NCI-H1105 (cell line): ENCODE data around the gene CCNC.

Experiments
- DNase-seq: peaks from one replicate; lab custom pipeline; 2025; lab: John Stamatoyannopoulos, UW

The CCNC gene

DNA sequence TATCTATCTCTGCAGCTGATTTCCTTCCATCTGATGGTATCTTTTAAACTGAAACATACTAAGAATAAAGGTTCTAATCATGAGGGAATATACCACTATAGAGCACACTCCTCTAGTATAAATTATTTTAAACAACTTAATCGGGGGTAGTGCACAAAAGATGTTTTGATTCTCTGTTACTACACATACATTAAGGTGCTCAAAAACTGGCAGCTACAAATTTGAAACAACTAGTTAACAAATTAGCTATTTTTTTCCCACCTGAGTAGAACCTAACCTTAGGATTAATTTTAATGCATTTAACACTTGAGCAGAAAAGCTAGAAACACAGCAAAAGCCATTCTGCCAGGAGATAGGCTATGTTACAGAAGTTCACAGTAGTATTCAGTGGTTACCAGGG is 23.0 kb downstream of the CCNC start:
- DNase-seq = no peak

DNA sequence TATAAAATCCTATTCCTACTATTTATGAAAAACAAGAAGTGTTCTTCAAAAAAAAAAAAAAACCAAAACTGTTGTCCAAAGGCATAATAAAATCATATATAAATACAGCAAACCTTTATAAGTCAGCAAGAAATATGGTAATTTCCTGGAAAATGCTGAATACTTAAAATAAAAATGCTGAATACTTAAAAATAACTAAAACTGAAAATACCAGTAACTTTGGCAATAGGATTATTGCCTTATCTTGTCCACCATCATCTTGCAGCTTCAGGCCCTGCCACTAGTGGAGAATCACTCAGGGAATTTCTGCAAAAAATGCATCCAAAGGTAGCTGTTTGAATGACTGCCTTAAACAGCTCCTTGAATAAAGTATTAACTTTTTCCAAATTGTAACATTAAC is 24.5 kb downstream of the CCNC start:
- DNase-seq = no peak

DNA sequence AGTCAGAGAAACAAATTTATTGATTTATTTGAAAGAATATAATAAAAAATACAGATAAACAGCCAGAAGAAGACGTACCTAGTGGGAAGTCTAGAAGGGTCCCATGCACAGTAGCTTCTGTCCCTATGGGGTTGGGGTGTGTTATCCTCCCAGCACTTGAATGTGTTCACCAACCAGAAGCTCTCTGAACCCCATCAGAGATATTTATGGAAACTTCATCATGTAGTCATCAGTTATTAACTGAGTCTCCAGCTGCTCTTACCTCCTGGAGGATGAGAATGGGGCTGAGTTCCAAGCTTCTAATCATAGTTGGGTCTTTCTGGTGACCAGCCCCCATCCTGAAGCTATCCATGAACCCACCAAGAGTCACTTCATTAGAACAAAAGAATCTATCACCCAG is 37.8 kb downstream of the CCNC start:
- no peak for DNase-seq

DNA sequence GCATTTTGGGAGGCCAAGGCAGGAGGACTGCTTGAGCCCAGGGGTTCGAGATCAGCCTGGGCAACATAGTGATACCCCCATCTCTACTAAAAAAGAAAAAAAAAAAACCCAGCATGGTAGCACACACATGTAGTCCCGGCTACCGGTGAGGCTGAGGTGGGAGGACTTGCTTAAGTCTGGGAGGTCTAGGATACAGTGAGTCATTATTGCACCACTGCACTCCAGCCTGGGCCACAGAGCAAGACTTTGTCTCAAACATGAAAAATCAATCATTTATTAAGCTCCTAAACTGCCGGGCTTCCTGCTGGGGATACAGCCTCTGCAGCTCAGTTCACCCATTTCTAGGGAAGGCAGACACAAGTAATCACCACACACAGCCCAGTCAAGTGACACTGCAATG is 45.9 kb downstream of the CCNC start:
- no peak for DNase-seq

DNA sequence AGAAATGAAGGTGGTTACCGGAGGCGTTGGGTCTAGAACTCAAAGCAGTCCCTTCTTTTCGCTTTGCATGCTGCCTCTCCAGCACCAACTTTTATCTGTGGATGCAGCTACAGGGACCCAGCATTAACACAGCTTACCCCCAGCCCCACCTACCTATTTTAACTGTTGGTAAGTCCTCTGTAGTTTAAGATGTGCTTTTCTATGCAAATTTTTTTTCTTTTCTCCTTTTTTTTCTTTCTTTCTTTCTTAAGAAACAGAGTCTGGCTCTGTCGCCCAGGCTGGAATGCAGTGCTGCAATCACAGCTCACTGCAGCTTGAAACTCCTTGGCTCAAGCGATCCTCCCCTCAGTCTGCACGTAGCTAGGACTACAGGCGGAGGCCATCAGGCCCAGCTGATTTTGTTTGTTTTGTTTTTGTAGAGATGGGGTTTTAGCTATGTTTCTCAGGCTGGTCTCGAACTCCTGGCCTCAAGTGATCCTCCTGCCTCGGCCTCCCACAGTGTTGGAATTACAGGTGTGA is 46.8 kb downstream of the CCNC start:
- no peak for DNase-seq

DNA sequence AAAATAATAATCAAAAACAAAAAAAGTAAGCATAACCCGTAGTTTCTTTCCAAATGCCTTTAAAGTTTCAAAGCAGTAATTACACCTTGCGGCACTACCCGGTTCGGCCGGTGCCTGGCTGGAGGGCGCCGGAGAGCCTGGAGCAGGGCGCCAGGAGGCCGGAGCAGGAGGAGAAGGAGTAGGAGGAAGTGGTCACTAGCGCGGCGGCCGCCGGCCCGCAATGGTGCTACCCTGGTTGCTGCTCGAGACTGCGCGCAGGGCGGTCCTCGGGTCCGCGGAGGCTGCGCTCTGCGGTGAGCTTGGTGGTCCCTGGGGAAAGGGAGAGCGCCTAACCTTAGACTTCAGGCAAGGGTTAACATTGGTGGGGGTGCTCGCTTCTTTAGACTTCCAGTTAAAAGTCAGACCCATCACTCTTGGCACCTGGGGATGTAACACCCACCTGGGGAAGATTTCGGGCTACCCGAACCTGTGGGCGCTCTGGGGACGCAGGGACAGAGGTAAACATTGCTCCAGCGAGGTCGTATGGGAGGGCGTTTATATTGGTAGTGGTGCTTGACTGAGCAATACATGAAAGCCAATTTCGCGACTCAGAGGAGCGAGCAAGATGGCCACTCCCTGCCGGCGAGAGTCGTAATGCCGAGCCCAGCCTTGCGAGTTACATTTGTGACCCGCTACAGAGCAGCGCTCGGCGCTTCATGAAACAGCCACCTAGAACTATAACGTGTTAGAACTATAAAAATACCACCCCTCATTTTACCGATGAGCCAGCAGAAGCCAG is 47.4 kb downstream of the CCNC start:
- DNase-seq = peak; percentile 70

DNA sequence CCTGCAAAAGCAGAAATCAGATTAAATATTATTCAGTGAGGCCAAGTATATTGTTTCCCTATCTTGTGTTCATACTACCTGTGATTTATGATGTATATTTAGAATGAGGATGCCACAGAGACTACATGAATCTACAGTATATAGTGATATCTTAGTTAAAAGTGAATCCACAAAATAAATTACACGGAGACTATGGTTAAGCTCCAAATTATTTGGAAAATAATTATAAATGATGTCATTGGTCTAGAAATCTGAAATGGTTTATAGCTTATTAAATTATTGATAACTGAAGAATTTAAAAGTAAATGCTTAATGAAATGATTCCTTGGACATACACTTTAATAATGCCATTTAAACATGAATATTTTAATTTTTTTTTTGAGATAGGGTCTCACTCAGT is 49.0 kb downstream of the CCNC start:
- DNase-seq = no peak

DNA sequence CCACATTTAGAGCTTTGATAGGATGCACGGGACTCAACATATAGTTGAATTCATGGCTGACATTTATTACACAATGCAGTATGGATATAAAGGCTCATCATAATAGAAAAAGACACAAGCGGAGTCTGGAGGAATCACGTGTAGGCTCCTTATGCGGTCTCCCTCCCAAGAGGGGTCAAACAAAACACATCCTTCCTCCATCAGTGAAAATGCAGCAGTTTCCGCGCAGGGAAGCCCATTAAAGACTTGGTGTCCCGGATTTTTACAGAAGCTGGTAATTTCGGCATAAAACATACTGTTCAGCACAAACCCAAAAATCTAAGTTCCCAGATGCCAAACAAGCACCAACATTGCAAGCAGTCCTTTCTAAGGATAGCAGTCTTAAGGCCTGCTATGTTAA is 54.4 kb downstream of the CCNC start:
- DNase-seq = no peak

DNA sequence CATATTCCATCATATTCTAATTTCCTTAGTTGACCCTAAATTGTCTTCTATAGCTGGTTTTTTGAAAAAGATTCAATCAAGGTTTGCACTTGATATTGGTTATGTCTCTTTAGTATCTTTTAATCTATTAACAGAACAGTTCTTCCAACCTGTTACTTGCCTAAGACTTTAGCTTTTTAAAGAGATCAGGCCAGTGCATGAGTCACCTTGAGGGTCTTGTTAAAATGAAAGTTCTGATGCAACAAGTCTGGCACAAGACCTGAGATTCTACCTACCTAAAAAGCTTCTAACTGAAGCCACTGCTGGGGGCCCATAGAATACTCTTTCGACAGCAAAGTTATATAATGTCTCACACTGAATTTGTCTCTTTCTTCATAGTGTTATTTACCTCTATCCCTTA is 56.4 kb downstream of the CCNC start:
- DNase-seq = no peak

DNA sequence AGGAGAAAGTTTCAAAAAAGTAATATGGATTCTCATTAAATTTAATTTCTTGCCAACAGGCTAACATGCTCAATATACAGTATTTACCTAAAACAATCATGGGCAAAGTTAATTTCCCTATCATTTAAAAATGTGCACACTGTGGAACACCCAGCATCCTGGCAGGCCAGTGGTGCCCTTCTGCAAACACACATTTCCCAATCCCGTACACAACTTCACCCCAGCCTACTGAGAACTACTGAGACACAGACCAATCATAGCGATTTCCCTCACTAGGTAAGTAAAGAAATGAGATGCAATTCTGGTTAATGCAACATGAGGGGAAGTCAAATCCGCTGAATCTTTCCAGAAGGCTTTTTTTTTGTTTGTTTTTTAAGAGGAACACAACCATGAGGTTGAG is 60.8 kb downstream of the CCNC start:
- no peak for DNase-seq

DNA sequence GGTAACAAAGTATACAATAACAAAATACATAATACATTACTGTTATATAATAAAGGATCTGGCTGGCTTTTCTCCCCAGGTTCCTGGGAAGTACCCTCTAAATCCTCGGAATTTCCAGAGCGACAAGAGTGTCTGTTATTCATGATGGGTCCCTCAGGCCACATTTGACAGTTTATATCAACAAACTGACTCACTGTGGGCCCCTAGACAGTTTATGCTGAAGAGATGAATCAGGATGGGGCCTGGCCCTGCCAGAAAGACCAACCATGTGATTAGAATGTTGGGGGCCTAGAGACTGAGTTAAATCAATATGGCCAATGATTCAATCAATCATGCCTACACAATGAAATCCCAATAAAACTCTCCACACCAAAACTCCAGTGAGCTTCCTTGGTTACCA is 66.7 kb downstream of the CCNC start:
- no peak for DNase-seq

DNA sequence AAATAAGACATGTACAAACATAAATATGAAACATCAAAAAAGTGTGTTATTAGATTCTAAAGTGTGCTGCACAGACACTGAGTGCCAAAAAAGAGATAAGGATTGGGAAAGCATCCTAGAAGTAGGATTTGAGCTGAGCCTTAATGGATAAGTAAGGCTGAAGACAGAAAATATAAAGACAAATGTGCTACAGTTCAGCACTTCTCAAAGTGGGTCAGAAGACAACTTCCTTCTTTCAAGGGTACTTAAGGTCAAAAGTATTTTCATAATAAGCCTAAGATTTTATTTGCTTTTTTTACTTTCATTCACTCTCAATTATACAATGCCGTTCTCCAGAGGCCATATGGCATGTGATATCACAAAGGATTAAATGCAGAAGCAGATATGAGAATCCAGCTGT is 70.0 kb downstream of the CCNC start:
- no peak for DNase-seq

DNA sequence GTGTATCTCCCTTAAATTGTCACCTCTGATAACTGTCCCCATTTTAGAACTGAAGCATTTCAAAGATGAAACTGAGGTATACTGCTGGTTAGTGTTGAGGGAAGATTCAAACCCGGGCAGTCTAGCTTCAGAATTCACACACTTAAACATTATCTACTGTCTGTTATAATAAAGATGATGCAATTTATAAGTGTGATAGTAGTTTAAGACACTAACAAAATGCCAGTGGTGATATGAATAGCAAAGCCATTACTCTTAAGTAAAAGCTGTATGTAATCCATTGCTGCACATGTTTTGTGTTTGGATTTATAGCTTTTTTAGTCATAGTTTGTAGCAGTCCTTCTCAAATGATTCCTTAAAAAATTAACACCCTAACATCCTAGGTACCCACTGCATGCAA is 73.0 kb downstream of the CCNC start:
- no peak for DNase-seq
